Vagina (tissue), 2 donors: ENCODE data around the gene SHTN1. TPM values are rescaled to one million over a fixed set of nuclear protein-coding genes. Genes with fewer than 3 reads are reported as not detected.
A peak's percentile ranks its signal among the peaks of the same experiment; 100 is the strongest.

Source experiments
- DNase-seq, 2 donors: peaks; one replicate each; pipeline ENCODE4 v3.0.0-alpha.2; 2017; ENCODE audit errors: extremely low spot score in 2 of 2
- H3K27ac ChIP-seq: fragments of 200-600 bp; sonication (generic); one replicate; pipeline ENCODE4 v1.5.1; 2019
- H3K27me3 ChIP-seq: fragments of 200-600 bp; sonication (generic); one replicate; pipeline ENCODE4 v1.5.1; 2019
- H3K36me3 ChIP-seq, 2 donors: fragments of 200-600 bp; sonication (generic); one replicate each; pipeline ENCODE4 v1.5.1; 2017 to 2019
- H3K4me1 ChIP-seq: fragments of 200-600 bp; sonication (generic); one replicate; pipeline ENCODE4 v1.5.1; 2019
- H3K4me3 ChIP-seq, 2 donors: fragments of 200-600 bp; sonication (generic); 1 replicate in 1 of 2; 2 replicates in 1 of 2; pipeline ENCODE4 v1.5.1; 2016 to 2019
- H3K9me3 ChIP-seq: fragments of 200-600 bp; sonication (generic); one replicate; pipeline ENCODE4 v1.5.1; 2019
- CTCF ChIP-seq, 3 experiments: fragments of 450-650 bp in 2 of 3; fragments of 200-600 bp in 1 of 3; sonication (generic) in 1 of 3; IDR thresholded peaks; one replicate each; pipeline ENCODE4 v1.5.1; 2017 to 2019; ENCODE audit warnings: antibody characterized with exemption in 3 of 3, mild to moderate bottlenecking in 2 of 3, moderate library complexity in 2 of 3
- POLR2A ChIP-seq, 2 donors: fragments of 450-650 bp; IDR thresholded peaks; one replicate each; pipeline ENCODE4 v1.6.1; 2017; ENCODE audit warnings: antibody characterized with exemption in 2 of 2, mild to moderate bottlenecking in 2 of 2, moderate library complexity in 2 of 2
- POLR2AphosphoS5 ChIP-seq, 2 donors: sonication (generic); formaldehyde crosslinking; IDR thresholded peaks; one replicate each; pipeline ENCODE4 v1.9.0; 2017; ENCODE audit warnings: antibody characterized with exemption in 2 of 2, mild to moderate bottlenecking in 2 of 2, low read depth in 1 of 2; ENCODE audit not compliant: insufficient read depth in 1 of 2
- intact Hi-C: fragments of 100-400 bp; cut with DNase I; formaldehyde crosslinking; loops from one replicate; pipeline ENCODE4 v1.15.1; 2023
- total RNA-seq: library from RNA; depleted of rRNA; stranded (reverse); fragments of >200 nt; gene quantifications from one replicate; pipeline ENCODE4 v1.2.3, GENCODE V29; 2016

SHTN1 gene
- total RNA-seq, 1 donor from 2014 or later = 7.4 TPM

GRCh38 chr10:117007080-117007479 is 2.1 kb upstream of the SHTN1 start:
- no peaks in the 10 kb centered on the region for H3K9me3 ChIP-seq
- H3K27ac ChIP-seq = no peak overlapping the region
- no peak for DNase-seq
- H3K36me3 ChIP-seq = no peaks in the 10 kb centered on the region
- TF ChIP-seq CTCF (IDR thresholded peaks at IDR 0.05) (no peak), POLR2A (IDR thresholded peaks at IDR 0.05) (no peak), POLR2AphosphoS5 (IDR thresholded peaks at IDR 0.05; ENCODE audit: insufficient read depth in 1 of 2, low read depth in 1 of 2) (no peak)
- H3K4me1 ChIP-seq = peaks cover 6% of the 10 kb centered on the region
- intact Hi-C loops = no loop called here
- no peaks in the 10 kb centered on the region for H3K27me3 ChIP-seq
- H3K4me3 ChIP-seq = no peak overlapping the region

DNA sequence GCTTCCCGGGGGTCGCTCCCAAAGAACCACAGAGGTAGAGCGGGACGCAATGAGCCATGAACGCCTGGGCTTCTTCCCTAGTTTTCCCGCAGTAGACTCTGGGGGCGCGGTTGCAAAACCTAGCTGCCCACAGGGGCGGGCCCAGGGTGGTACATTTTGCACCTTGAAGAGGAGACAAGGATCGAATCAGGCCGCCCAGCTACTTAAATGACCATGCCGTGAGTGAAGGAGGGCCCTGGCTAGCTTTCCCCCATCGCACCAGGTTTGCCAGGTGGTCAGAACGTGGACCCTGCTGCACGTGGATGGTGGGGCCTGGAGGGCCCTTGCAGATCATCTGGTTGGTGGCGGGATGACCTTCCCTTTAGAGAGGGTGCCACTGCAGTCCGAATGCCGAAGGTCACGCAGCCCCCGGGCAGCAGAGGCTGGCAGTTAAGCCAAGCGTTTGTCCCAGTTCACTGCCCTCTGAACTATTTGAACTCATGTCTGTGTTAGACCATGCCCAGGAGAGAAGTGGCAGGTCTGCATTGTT is 604 bp upstream of the SHTN1 start:
- Histone ChIP-seq H3K9me3 (no peaks in the 10 kb centered on the region), H3K36me3 (no peaks in the 10 kb centered on the region), H3K4me1 (peaks cover 6% of the 10 kb centered on the region), H3K27me3 (no peaks in the 10 kb centered on the region), H3K4me3 (peak overlapping the region; percentile 69 to 71), H3K27ac (no peak overlapping the region)
- intact Hi-C loops = no loop called here
- no peak for TF ChIP-seq CTCF (IDR thresholded peaks at IDR 0.05)
- no peak for TF ChIP-seq POLR2AphosphoS5 (IDR thresholded peaks at IDR 0.05; ENCODE audit: insufficient read depth in 1 of 2, low read depth in 1 of 2)
- TF ChIP-seq POLR2A (IDR thresholded peaks at IDR 0.05) = no peak
- DNase-seq = no peak

DNA sequence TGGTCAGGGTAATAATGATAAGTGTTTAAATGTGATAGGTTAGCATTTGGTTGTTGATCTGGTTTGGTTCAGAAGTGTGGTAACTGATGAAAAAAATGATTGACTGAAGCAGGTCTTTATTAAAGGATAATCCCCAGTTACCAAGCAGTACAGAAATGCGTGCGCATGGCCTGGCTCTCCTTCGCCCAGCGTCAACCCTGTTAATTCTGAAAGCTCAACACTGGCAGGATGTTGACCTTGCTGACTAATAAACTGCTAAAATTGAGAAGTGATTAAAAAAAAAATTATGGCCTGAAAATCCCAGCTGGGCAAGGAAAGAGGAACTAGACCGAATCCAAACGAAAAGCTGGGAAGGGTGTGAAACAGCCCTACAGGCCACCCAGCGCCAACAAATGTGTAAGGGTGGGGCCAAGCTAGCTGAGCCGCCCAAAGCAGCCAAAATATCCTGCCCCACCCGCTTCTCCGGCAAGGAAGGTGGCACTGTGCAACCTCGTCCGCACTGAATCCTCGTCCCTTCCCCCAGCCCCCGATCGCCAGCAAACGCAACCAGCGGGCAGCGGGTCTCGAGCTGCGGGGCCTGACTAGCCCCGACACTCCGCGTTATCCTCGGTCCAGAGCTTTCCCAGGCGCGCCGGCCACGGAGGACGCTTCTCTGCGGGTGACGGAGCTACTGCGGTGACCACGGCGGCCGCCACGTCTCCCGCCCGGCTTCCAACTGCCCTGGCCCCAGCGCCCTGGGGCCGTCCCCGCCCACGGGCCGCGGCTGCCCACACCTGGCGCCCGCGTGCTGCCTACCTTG is 561 bp downstream of the SHTN1 start:
- DNase-seq = no peak
- Histone ChIP-seq H3K4me1 (peaks cover 6% of the 10 kb centered on the region), H3K27ac (peak overlapping the region; percentile 53), H3K4me3 (peak overlapping the region; percentile 69 to 71), H3K27me3 (no peaks in the 10 kb centered on the region), H3K36me3 (no peaks in the 10 kb centered on the region), H3K9me3 (no peaks in the 10 kb centered on the region)
- TF ChIP-seq POLR2A (IDR thresholded peaks at IDR 0.05) (no peak), CTCF (IDR thresholded peaks at IDR 0.05) (no peak), POLR2AphosphoS5 (IDR thresholded peaks at IDR 0.05; ENCODE audit: insufficient read depth in 1 of 2, low read depth in 1 of 2) (no peak)
- intact Hi-C loops = no loop called here

- H3K4me1 ChIP-seq = peaks cover 6% of the 10 kb centered on the region
- no peaks in the 10 kb centered on the region for H3K36me3 ChIP-seq
- TF ChIP-seq POLR2A (IDR thresholded peaks at IDR 0.05) (no peak), POLR2AphosphoS5 (IDR thresholded peaks at IDR 0.05; ENCODE audit: insufficient read depth in 1 of 2, low read depth in 1 of 2) (no peak), CTCF (IDR thresholded peaks at IDR 0.05) (no peak)
- intact Hi-C loops = no loop called here
- no peaks in the 10 kb centered on the region for H3K9me3 ChIP-seq
- no peak overlapping the region for H3K4me3 ChIP-seq
- no peak overlapping the region for H3K27ac ChIP-seq
- no peaks in the 10 kb centered on the region for H3K27me3 ChIP-seq
- no peak for DNase-seq
Measured at GRCh38 chr10:117003336-117003735, 1.7 kb downstream of the SHTN1 start.

DNA sequence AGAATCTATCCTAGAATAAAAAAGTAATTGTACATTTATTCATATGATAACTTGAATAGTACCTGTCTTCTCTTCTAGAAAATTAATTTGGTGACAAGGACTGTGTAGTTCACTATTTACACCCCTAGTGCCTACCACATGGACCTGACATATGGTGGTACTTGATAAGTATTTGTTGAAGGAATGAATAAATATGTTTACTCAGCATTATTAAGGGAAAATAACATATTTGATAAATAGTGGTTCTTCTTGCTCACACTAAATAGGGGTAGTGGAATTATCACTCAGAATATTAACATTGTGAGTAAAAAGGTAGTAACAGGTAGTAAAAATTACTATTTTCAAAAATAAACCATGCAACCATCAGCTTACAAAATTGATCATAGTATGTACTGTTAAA is 2.8 kb downstream of the SHTN1 start:
- Histone ChIP-seq H3K27me3 (no peaks in the 10 kb centered on the region), H3K9me3 (no peaks in the 10 kb centered on the region), H3K4me1 (peaks cover 6% of the 10 kb centered on the region), H3K27ac (no peak overlapping the region), H3K36me3 (no peaks in the 10 kb centered on the region), H3K4me3 (no peak overlapping the region)
- no peak for DNase-seq
- no peak for TF ChIP-seq CTCF (IDR thresholded peaks at IDR 0.05)
- TF ChIP-seq POLR2A (IDR thresholded peaks at IDR 0.05) = no peak
- TF ChIP-seq POLR2AphosphoS5 (IDR thresholded peaks at IDR 0.05; ENCODE audit: insufficient read depth in 1 of 2, low read depth in 1 of 2) = no peak
- intact Hi-C loops = no loop called here
